IMR-90 (cell line): ENCODE data around the gene EHMT1. TPM values are rescaled to one million over a fixed set of nuclear protein-coding genes. Genes with fewer than 3 reads are reported as not detected.
"Not testable (repeated sequence)": the region's sequence is repeated elsewhere in the genome, so short reads cannot be mapped to it uniquely, and the experiment has no call there.

ENCODE experiments used
- ATAC-seq: fragments of 200-7000 bp; cut with Tn5 transposase; 2 replicates; pipeline ENCODE4 v1.9.1; 2020; ENCODE audit warnings: low read depth, mild to moderate bottlenecking, moderate library complexity
- BruUV-seq: library from RNA; stranded (reverse); fragments of 400-500 nt; replicated peaks from 2 replicates; lab custom pipeline; 2021; lab: Mats Ljungman, UMichigan
- CTCF ChIA-PET: fragments of 300-600 bp; formaldehyde crosslinking; extraction: SDS; loops from one replicate; lab custom pipeline; 2021; ENCODE audit warnings: antibody characterized with exemption; lab: Yijun Ruan, JAX
- POLR2A ChIA-PET: fragments of 300-600 bp; sonication (Branson Sonifier 250); formaldehyde crosslinking; loops from one replicate; lab custom pipeline; 2022; ENCODE audit warnings: antibody characterized with exemption; ENCODE audit not compliant: unreplicated experiment; lab: Charles Lee
- DNase-seq: peaks from one replicate; pipeline ENCODE4 v3.0.0; 2013
- H2AFZ ChIP-seq: replicated peaks from 2 replicates; pipeline ENCODE3; 2013; ENCODE audit warnings: low read length, mild to moderate bottlenecking; ENCODE audit not compliant: poor library complexity
- H2AK5ac ChIP-seq: 2 replicates; pipeline ENCODE4 v1.6.1; 2013; ENCODE audit warnings: low read depth, low read length, inconsistent platforms
- H2AK9ac ChIP-seq: replicated peaks from 2 replicates; pipeline ENCODE3; 2013; ENCODE audit warnings: mild to moderate bottlenecking, low read depth, low read length, moderate library complexity; ENCODE audit not compliant: poor library complexity
- H2BK120ac ChIP-seq: 2 replicates; pipeline ENCODE4 v1.6.1; 2013; ENCODE audit warnings: low read depth, low read length, inconsistent platforms
- H2BK15ac ChIP-seq: 3 replicates; pipeline ENCODE4 v1.6.1; 2013; ENCODE audit warnings: low read depth, low read length, inconsistent platforms
- H2BK20ac ChIP-seq: 2 replicates; pipeline ENCODE4 v1.6.1; 2013; ENCODE audit warnings: low read depth, mild to moderate bottlenecking, inconsistent platforms, low read length, moderate library complexity
- H2BK5ac ChIP-seq: 2 replicates; pipeline ENCODE4 v1.6.1; 2013; ENCODE audit warnings: mild to moderate bottlenecking, low read depth, low read length, inconsistent platforms; ENCODE audit not compliant: poor library complexity, severe bottlenecking
- H3K14ac ChIP-seq: replicated peaks from 2 replicates; pipeline ENCODE4 v1.6.1; 2013; ENCODE audit warnings: low read depth, low read length, inconsistent platforms
- H3K18ac ChIP-seq: 2 replicates; pipeline ENCODE4 v1.6.1; 2013; ENCODE audit warnings: low read depth, low read length, control low read depth
- H3K23ac ChIP-seq: 2 replicates; pipeline ENCODE4 v1.6.1; 2013; ENCODE audit warnings: low read depth, low read length, inconsistent platforms
- H3K27ac ChIP-seq: 2 replicates; pipeline ENCODE4 v1.5.1; 2013; ENCODE audit warnings: mild to moderate bottlenecking, control low read depth, low read length; ENCODE audit not compliant: insufficient read depth
- H3K27me3 ChIP-seq: 2 replicates; pipeline ENCODE4 v1.6.1; 2013; ENCODE audit warnings: low read length; ENCODE audit not compliant: control insufficient read depth, insufficient read depth
- H3K36me3 ChIP-seq: 2 replicates; pipeline ENCODE4 v1.6.1; 2013; ENCODE audit warnings: low read length, mixed read lengths; ENCODE audit not compliant: control insufficient read depth, insufficient read depth
- H3K4ac ChIP-seq: 2 replicates; pipeline ENCODE4 v1.6.1; 2013; ENCODE audit warnings: low read depth, low read length, inconsistent platforms
- H3K4me1 ChIP-seq: 2 replicates; pipeline ENCODE4 v1.6.1; 2013; ENCODE audit warnings: low read length, mixed read lengths; ENCODE audit not compliant: control insufficient read depth, insufficient read depth
- H3K4me2 ChIP-seq: 2 replicates; pipeline ENCODE4 v1.6.1; 2013; ENCODE audit warnings: low read depth, mild to moderate bottlenecking, control low read depth, low read length, moderate library complexity
- H3K4me3 ChIP-seq: 2 replicates; pipeline ENCODE4 v1.5.1; 2013; ENCODE audit warnings: low read depth, mild to moderate bottlenecking, control low read depth, low read length, moderate library complexity; ENCODE audit not compliant: insufficient read depth
- H3K56ac ChIP-seq: 2 replicates; pipeline ENCODE4 v1.6.1; 2013; ENCODE audit warnings: low read length, inconsistent platforms; ENCODE audit not compliant: insufficient read depth; ENCODE audit errors: extremely low read depth
- H3K79me1 ChIP-seq, 2 experiments: 2 replicates each; pipeline ENCODE4 v1.6.1; 2013; ENCODE audit warnings: low read length in 2 of 2, inconsistent platforms in 1 of 2, low read depth in 1 of 2
- H3K9ac ChIP-seq: 2 replicates; pipeline ENCODE4 v1.6.1; 2013; ENCODE audit warnings: low read depth, low read length, control low read depth
- H3K9me1 ChIP-seq: 2 replicates; pipeline ENCODE4 v1.6.1; 2013; ENCODE audit warnings: low read length, inconsistent platforms; ENCODE audit not compliant: insufficient read depth
- H3K9me3 ChIP-seq: 2 replicates; pipeline ENCODE4 v1.6.1; 2013; ENCODE audit warnings: low read length; ENCODE audit not compliant: control insufficient read depth, insufficient read depth
- H4K20me1 ChIP-seq: 2 replicates; pipeline ENCODE4 v1.6.1; 2013; ENCODE audit warnings: low read length, inconsistent platforms; ENCODE audit not compliant: insufficient read depth
- H4K5ac ChIP-seq: 2 replicates; pipeline ENCODE4 v1.6.1; 2013; ENCODE audit warnings: mild to moderate bottlenecking, low read depth, low read length, control low read depth
- H4K8ac ChIP-seq, 2 experiments: 2 replicates each; pipeline ENCODE4 v1.6.1; 2013; ENCODE audit warnings: low read depth in 2 of 2, low read length in 2 of 2, control low read depth in 1 of 2, inconsistent platforms in 1 of 2
- H4K91ac ChIP-seq: 2 replicates; pipeline ENCODE4 v1.6.1; 2013; ENCODE audit warnings: low read depth, low read length, inconsistent platforms; ENCODE audit not compliant: insufficient read depth
- NFE2L2 ChIP-seq: fragments of 150-350 bp; IDR thresholded peaks from 2 replicates; pipeline ENCODE4 v1.6.1; 2016; ENCODE audit warnings: low read depth, mild to moderate bottlenecking, low read length
- RCOR1 ChIP-seq: IDR thresholded peaks from 2 replicates; pipeline ENCODE4 v1.6.1; 2012; ENCODE audit warnings: mild to moderate bottlenecking, low read length, improper control_type of control experiment; ENCODE audit not compliant: insufficient replicate concordance
- WGBS, 2 experiments: methylation state at CpG; one replicate each; pipeline versions ENCODE4 v1.1.5 to v1.1.7; 2013; ENCODE audit warnings: missing lambda C conversion rate in 2 of 2; ENCODE audit not compliant: insufficient read length in 1 of 2; ENCODE audit errors: extremely low coverage in 2 of 2; 5-methylcytosine and 5-hydroxymethylcytosine counted together
- dilution Hi-C: fragments of 300-500 bp; cut with HindIII; formaldehyde crosslinking; loops from one replicate; pipeline ENCODE4 v1.14.3; 2018; ENCODE audit warnings: low sequenced_read_pairs; ENCODE audit not compliant: unreplicated experiment
- in situ Hi-C: fragments of 300-500 bp; cut with MboI; formaldehyde crosslinking; loops from 3 replicates; pipeline ENCODE4 v1.14.3; 2019; ENCODE audit warnings: low sequenced_read_pairs, inconsistent platforms, mixed read lengths
- intact Hi-C: fragments of 100-400 bp; cut with micrococcal nuclease; formaldehyde crosslinking; loops from 2 replicates; pipeline ENCODE4 v1.10.0; 2022
- polyA plus RNA-seq, 3 experiments: library from polyadenylated mRNA; depleted of rRNA; stranded (reverse); fragments of >200 nt; gene quantifications; 2 replicates each; pipeline ENCODE4 v1.2.3, GENCODE V29; 2012; ENCODE audit warnings: low replicate concordance in 1 of 3
- total RNA-seq: library from RNA; depleted of rRNA; stranded (reverse); fragments of >200 nt; gene quantifications from 2 replicates; pipeline ENCODE4 v1.2.3, GENCODE V29; 2012

Gene EHMT1
- total and polyA plus RNA-seq, 2 of the 4 experiments (the other 2 are of a cell fraction), result 32.8 to 35.1 TPM

DNA sequence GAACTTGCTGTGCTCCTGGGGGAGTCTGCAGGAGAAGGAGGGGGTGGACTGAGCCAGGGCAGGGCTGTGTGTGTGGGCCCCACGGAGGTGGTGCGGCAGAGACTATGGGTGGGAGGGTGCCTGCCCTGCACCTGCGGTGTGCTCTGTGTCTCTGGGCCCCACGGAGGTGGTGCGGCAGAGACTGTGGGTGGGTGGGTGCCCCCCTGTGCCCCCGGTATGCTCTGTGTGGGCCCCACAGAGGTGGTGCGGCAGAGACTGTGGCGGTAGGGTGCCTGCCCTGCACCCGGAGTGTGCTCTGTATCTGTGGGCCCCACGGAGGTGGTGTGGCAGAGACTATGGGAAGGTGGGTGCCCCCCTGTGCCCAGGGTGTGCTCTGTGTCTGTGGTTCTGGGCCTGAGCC is 103.7 kb downstream of the EHMT1 start:
- in situ Hi-C loops, result no loop called here
- H3K14ac ChIP-seq, result no peak overlapping the region
- POLR2A ChIA-PET, result no interaction called here
- no peak overlapping the region for H3K4me3 ChIP-seq
- no peak overlapping the region for H2AFZ ChIP-seq
- CTCF ChIA-PET, result no interaction called here
- H3K4me2 ChIP-seq, result no peak overlapping the region
- dilution Hi-C loops, result no loop called here
- H4K5ac ChIP-seq, result no peak overlapping the region
- 100% methylated on average over 6 of the region's 10 CpGs; no CpG with 5 or more reads in 1 of the 2 experiments for WGBS, 2 experiments
- H3K9ac ChIP-seq, result no peak overlapping the region
- no peak overlapping the region for H2BK20ac ChIP-seq
- H4K91ac ChIP-seq, result no peak overlapping the region
- no TSS peak for BruUV-seq
- no peak overlapping the region for H2BK15ac ChIP-seq
- no peak overlapping the region for H2AK9ac ChIP-seq
- no peak overlapping the region for H3K23ac ChIP-seq
- H4K8ac ChIP-seq, result no peak overlapping the region
- H3K27me3 ChIP-seq, result no peaks in the 10 kb centered on the region
- no peak for TF ChIP-seq NFE2L2
- no peak for TF ChIP-seq RCOR1
- no peak for ATAC-seq
- no peak overlapping the region for H3K56ac ChIP-seq
- H4K20me1 ChIP-seq, result peaks cover 48% of the 10 kb centered on the region
- intact Hi-C loops, result no loop called here
- H3K79me1 ChIP-seq, result peaks cover 26 to 44% of the 10 kb centered on the region in 2 experiments
- no peak overlapping the region for H2BK5ac ChIP-seq
- no peaks in the 10 kb centered on the region for H3K9me3 ChIP-seq
- DNase-seq, result no peak
- H3K9me1 ChIP-seq, result peaks cover 9% of the 10 kb centered on the region
- peaks cover 29% of the 10 kb centered on the region for H3K36me3 ChIP-seq
- no peak overlapping the region for H2AK5ac ChIP-seq
- H3K18ac ChIP-seq, result no peak overlapping the region
- no peak overlapping the region for H3K27ac ChIP-seq
- H3K4ac ChIP-seq, result no peak overlapping the region
- H2BK120ac ChIP-seq, result no peak overlapping the region
- 0 out of 2 replicates have a peak, but pooled peaks cover 2% of the 10 kb centered on the region for H3K4me1 ChIP-seq

DNA sequence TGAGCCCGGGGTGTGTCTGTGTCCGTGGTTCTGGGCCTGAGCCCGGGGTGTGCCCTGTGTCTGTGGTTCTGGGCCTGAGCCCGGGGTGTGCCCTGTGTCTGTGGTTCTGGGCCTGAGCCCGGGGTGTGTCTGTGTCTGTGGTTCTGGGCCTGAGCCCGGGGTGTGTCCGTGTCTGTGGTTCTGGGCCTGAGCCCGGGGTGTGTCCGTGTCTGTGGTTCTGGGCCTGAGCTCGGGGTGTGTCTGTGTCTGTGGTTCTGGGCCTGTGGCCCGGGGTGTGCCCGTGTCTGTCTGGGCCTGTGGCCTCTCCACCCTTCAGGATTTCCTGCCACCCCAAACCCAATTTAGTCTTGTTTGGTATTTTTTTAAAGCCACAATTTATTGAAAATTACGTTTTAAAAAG is 104.6 kb downstream of the EHMT1 start:
- H3K27ac ChIP-seq, H2BK20ac ChIP-seq, BruUV-seq, H4K91ac ChIP-seq, dilution Hi-C loops, CTCF ChIA-PET, H4K5ac ChIP-seq, H3K4me1 ChIP-seq, H2AK9ac ChIP-seq, POLR2A ChIA-PET, H2BK15ac ChIP-seq, DNase-seq, H3K9me3 ChIP-seq, H2AFZ ChIP-seq, H2BK120ac ChIP-seq, H4K8ac ChIP-seq, H2AK5ac ChIP-seq, H3K4me3 ChIP-seq, H3K14ac ChIP-seq, H3K23ac ChIP-seq, H2BK5ac ChIP-seq, H3K27me3 ChIP-seq, H3K4me2 ChIP-seq, ATAC-seq, H3K9ac ChIP-seq, in situ Hi-C loops, intact Hi-C loops, H3K18ac ChIP-seq, H3K4ac ChIP-seq, H3K56ac ChIP-seq: not testable (repeated sequence)
- peaks cover 44% of the 10 kb centered on the region for H4K20me1 ChIP-seq
- H3K9me1 ChIP-seq, result peaks cover 10% of the 10 kb centered on the region
- no CpG with 5 or more reads among the region's 13 CpGs for WGBS, 2 experiments
- peaks cover 35 to 53% of the 10 kb centered on the region in 2 experiments for H3K79me1 ChIP-seq
- peaks cover 22% of the 10 kb centered on the region for H3K36me3 ChIP-seq
